Stimulated activated CD4-positive, alpha-beta T cell treated with anti-CD3 and anti-CD28 coated beads, Interleukin-2, amount 100 ng/mL, for 24 hours (primary cell): ENCODE measurements around the gene MTG2.
"Not testable (repeated sequence)": the region's sequence is repeated elsewhere in the genome, so short reads cannot be mapped to it uniquely, and the experiment has no call there.

Experiments used
- DNase-seq, 2 donors: peaks; one replicate each; pipeline ENCODE4 v3.0.0-alpha.2; 2020

The MTG2 gene

GRCh38 chr20:62146019-62146755, 36.6 kb upstream of the MTG2 start:
- DNase-seq: no peak

GRCh38 chr20:62147125-62147524, 35.7 kb upstream of the MTG2 start:
- no peak for DNase-seq

- DNase-seq: no peak
These were observed 35.3 kb upstream of the MTG2 start for GRCh38 chr20:62147528-62147927.

GRCh38 chr20:62148383-62148782, 34.4 kb upstream of the MTG2 start:
- DNase-seq: not testable (repeated sequence)

- DNase-seq: no peak
These were observed 33.9 kb upstream of the MTG2 start for GRCh38 chr20:62148908-62149314.

- no peak for DNase-seq
These were observed 33.1 kb upstream of the MTG2 start for GRCh38 chr20:62149532-62150309.

GRCh38 chr20:62150310-62150575, 32.6 kb upstream of the MTG2 start:
- no peak for DNase-seq

GRCh38 chr20:62151225-62151624, 31.6 kb upstream of the MTG2 start:
- DNase-seq: no peak

- no peak for DNase-seq
These were observed 30.9 kb upstream of the MTG2 start for GRCh38 chr20:62151835-62152364.

GRCh38 chr20:62155428-62156253, 27.2 kb upstream of the MTG2 start:
- DNase-seq: no peak

GRCh38 chr20:62156254-62156556, 26.6 kb upstream of the MTG2 start:
- no peak for DNase-seq

GRCh38 chr20:62156592-62157386, 26.0 kb upstream of the MTG2 start:
- DNase-seq: peak; percentile 77 to 78

- no peak for DNase-seq
These were observed 25.3 kb upstream of the MTG2 start for GRCh38 chr20:62157387-62158087.

GRCh38 chr20:62158088-62158400, 24.8 kb upstream of the MTG2 start:
- DNase-seq: no peak

GRCh38 chr20:62158541-62158940, 24.3 kb upstream of the MTG2 start:
- DNase-seq: no peak

GRCh38 chr20:62159052-62159451, 23.8 kb upstream of the MTG2 start:
- no peak for DNase-seq

GRCh38 chr20:62159839-62160238, 23.0 kb upstream of the MTG2 start:
- peak; percentile 72 to 76 for DNase-seq

- no peak for DNase-seq
These were observed 22.6 kb upstream of the MTG2 start for GRCh38 chr20:62160253-62160652.

GRCh38 chr20:62160876-62161275, 22.0 kb upstream of the MTG2 start:
- DNase-seq: no peak

- no peak for DNase-seq
These were observed 21.5 kb upstream of the MTG2 start for GRCh38 chr20:62161347-62161746.

- DNase-seq: no peak
These were observed 19.9 kb upstream of the MTG2 start for GRCh38 chr20:62162765-62163484.

GRCh38 chr20:62163485-62163865, 19.4 kb upstream of the MTG2 start:
- DNase-seq: no peak
